GM18870 (cell line): ENCODE results near the gene SRPK1.

Experiments used
- ATAC-seq: cut with Tn5 transposase; IDR thresholded peaks from one replicate; pipeline ENCODE4 v1.9.1; 2021; ENCODE audit warnings: moderate library complexity; ENCODE audit not compliant: unreplicated experiment

SRPK1 gene

DNA sequence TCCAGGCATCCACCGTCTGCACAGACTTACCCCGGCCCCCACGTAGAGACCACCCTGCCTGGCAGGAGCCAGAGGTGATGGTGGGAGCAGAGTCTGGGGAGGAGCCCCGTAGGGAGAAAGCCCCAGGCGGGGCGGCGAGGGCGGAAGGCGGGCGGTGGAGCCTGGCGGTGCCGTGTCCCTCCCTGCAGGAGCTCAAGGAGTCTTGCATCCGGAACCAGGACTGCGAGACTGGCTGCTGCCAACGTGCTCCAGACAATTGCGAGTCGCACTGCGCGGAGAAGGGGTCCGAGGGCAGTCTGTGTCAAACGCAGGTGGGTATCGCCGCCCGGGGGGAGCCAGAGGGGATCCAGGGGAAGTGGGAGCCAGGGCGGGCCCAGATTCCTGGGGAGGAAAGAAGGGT lies 134.1 kb downstream of the SRPK1 start:
- no peak for ATAC-seq

DNA sequence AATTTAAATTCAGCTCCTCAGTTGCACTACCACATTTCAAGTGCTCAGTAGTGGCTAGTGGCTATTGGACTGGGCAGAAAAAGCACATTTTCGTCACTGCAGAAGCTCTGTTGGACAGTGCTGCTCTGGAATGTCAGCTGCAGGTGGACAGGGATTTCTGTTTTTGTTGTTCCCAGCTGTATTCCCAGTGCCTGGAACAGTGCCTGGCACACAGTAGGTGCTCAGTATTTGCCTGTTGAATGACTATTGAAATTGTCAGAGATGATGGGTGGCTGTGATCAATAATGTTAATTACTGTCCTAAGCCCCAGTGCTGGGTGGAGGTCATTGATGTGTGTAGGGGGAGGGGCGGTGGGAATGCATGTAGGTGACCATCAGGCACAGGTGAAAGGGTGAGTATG lies 134.6 kb downstream of the SRPK1 start:
- no peak for ATAC-seq

DNA sequence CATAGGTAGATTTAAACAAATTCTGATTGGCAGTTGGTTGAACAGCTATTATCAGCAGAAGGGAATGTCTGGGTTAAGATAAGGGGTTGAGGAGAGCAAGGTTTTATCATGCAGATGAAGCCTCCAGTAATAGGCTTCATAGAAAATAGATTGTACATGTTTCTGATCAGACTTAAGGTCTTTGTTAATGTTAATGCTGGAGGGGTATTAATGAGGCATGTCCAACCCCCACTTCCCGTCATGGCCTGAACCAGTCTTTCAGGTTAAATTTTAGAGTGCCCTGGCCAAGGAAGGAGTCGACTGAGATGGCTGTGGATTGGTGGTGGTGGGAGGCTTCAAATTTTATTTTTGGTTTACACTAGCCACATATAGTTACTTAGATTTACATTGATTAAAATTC lies 136.7 kb downstream of the SRPK1 start:
- ATAC-seq: no peak
